Measurements from ENCODE around the gene C11orf68.

C11orf68 gene

DNA sequence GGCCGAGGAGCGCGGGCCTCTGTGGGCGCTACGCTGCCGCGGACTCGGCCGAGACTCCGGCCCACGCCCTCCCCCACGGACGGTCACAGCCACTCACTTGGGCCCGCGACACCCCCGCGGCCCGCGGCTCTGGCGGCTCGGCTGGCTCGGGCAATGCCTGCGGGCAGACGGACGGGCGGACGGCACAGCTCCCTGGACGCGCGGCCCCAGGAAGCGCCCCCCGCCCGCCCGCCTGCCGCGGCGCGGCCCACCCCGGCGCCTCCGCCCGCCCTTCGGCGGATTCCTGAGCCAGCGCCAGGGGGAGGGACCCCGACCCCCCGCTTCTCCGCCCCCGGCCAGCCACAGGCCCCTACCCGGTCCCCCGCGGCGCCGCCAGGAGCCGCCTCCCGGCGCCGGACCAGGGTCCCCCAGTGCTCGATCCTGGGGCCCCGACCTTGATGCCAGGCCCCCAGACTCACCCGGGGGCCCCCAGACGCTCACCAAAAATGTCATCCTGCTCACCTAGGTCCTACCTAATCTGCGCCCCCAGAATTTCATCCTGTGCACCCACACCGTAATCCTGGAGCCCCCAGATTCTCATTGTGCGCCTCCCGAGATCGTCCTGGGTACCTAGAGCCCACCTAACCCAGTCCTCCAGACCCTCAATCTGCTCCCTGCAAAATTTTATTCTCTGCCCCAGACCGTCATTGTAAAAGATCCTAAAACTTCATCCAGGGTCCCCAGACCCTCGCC lies 46.1 kb downstream of the C11orf68 start, which contains the start of gene EFEMP2:
Gene EFEMP2 (minus strand): TSS at position 215 of the 732 bp plus-strand sequence. CDS start 446 bp downstream, outside the sequence.
- DNase-seq (ENCODE audit: low read depth in 2 of 2): no peak

DNA sequence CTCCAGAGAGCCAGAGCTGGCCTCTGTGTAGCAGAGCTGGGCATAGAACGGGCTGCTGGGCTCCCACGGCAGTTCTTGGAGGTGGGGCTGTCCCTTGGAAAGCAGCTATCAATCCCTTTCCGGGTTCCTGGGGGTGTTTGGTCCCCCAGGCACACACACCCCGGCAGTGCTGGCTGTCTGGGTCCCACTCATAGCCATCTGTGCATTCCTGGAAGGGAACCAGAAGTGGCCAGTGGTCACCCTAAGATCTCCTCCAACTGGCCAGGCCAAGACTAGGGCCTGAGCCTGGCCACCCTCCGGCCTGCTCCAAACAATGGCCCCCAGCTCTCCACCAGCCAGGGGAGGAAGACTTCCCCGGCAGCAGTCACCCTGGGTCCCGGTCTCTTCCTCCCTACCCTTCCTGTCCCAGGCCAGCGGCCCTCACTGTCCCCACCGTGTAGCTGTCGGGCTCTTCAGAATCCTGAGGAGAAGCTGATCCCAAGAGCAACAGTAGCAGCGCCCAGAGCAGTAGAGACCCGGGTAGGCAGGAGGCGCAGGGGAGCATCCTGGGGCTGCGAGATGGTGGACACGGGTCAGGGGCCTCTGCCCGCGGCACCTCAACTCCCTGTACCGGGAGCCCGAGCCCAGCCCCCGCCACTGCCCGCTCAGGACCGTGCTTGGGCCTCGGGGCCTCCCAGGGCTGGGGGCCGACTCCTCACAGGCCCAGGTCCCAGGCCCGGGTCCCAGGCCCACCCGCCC lies 46.9 kb downstream of the C11orf68 start:
- DNase-seq (ENCODE audit: low read depth in 2 of 2): no peak

DNA sequence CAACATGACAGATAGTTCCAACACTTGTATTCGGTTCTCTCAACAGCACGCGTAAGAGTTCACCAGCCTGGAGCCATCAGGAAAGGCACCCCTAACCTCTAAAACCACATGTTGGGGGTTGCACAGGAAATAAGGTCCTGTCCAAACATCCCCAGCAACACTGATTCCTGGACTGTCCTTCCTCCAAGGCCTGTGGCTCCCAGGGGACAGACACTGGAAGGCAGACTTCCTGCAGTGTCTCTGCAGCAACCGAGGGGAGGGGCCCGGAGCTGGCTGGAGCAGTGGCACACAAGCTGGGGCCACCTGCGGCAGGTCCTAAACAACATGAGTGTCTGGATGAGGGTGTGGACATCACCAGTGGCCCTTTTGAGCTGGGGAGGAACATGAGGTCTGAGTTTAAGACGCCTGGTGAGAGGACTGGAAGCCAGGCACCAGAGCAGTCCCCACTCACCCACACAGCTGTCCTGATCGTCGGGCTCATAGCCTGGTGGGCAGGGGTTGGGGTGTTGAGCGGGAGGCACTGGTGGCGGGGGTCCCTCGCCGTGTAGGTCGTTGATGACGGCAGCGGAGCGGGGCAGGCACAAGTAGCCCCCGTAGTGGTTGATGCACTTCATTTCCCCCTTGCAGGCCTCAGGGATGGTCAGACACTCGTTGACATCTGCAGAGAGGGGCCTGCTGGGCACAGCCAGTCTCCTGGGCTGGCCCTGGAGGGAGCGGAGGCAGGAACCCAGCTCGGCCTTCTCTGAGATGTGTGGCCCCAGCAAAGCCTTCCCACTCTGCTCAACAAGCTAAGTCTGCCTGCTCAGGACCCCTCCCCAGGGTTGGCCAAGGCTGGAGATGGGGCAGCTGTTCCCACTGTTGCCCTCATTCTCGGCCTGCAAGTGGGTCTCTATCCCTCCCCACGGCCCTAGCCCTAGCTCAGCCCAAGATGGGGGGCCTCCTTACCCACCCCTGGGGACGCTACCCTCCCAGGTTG lies 47.9 kb downstream of the C11orf68 start:
- no peak for DNase-seq (ENCODE audit: low read depth in 2 of 2)

DNA sequence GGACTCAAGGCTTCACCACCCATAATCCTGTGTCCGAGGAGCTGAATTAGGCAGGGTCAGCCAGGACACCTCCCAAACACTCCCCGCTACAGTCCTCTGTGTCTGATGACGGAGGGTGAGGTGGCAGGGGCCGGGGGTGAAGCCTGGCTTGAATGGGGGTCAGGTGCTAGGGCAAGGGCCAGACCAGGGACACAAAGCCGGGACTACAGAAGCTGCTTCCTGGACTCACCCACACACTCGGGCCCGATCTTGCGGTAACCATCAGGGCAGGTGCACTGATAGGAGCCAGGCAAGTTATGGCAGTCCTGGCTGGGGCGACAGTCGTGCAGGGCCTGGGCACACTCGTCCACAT lies 48.6 kb downstream of the C11orf68 start:
- no peak for DNase-seq (ENCODE audit: low read depth in 2 of 2)

DNA sequence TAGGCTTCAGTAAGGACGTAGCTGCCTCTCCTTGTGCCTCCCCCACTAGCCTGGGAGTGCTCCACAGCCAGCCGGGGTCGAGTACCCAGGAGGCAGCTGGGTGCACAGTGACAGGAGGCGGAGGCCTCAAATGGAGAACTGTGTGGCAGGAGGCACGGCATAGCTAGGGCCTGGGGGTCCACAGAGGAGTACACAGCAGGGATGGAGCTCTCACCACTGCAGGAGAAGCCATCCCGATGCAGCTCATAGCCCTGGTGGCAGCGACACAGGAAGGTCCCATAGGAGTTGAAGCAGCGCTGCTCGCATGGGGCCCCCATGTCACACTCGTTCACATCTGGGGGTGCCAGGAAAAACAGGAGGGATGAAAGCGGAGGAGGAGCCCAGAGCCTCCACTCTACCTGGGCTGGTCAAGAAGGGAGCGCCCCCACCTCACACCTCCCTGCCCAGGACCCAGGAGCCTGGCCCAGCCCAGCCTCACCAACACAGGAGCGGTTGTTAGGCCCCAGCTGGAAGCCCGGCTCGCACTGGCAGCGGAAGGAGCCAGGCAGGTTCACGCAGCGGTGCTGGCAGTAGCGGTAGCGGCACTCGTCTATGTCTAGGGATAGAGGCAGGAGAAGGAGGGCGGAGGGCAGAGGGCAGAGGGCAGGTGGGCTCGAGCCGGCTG lies 49.1 kb downstream of the C11orf68 start:
- DNase-seq (ENCODE audit: low read depth in 2 of 2): no peak

DNA sequence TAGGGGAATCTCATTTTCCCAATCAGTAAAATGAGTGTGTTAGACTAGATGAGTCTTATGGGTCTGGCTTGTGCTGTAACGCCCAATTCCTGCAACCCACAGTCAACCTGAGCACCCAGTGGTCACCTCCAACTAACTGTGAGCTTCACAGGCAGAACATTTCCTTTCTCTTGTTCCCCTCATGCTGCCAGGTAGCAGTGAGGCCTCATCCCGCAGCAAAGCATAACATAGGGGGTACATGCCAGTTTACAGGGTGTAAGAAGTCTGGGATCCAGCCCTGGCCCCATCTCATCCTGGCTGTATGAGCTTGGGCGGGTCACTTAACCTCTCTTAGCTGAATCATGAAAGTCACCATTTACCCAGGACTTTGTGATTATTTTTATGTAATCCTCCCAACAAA lies 50.0 kb downstream of the C11orf68 start:
- no peak for DNase-seq (ENCODE audit: low read depth in 2 of 2)

DNA sequence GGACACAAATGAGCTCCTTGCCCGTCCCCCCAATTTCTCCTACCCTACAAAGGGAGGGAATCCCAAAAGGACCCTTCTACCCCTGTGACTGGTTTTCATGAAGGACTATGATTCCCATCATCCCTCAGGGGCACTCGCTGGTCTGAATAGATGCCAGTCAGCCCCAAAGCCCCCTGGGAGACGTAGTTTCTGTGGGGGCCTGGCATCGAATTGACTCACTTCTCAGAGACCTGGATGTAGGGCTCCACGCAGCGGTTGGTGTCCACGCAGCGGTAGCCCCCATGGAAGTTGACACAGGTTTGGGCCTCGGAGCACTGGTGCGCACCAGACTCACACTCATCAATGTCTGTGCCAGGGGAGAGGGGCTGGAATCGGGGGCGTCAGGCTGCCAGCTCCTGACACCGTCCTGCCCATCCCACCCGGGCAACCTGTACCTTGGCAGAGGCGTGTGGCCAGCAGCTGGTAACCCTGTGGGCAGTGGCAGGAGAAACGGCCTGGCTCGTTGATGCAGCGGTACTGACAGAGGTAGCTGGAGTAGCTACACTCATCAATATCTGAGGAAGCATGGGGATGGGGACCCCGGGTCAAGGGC lies 50.7 kb downstream of the C11orf68 start:
- no peak for DNase-seq (ENCODE audit: low read depth in 2 of 2)

DNA sequence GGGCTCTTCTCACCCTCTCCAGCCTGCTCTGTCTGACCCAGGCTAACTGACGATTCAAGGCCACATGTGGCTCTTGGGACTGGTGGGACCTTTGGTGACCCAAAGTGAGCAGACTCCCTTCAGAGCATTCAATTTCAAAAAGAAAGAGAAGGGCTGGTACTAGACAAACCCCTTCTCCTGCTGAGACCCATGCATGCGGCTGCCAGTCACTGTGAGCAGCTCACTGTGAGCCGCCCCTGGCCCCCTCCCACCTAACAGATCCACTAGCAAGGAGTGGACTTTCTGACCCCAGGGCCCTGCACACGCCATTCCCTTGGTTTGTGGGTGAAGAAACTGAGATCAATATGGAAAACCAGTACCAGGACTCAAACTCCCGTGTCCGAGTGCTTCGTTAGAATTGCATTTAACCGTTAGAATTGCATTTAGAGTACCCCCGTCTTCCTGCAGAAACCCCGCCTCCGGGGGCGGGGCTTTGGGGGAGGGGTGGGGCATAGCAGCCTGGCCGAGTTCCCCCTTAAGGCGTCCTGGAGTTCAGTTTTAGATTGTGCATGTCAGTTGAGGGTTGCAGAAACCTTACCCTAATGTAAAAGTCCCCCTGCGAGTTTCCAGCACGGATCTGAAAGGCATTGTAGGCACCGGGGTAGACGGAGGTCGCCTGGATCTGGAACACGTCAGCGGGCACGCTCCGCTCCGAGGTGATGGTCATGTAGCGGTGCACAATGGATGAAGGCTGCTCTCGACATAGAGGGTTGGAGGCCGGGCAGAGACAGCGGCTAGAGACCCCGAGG lies 51.4 kb downstream of the C11orf68 start:
- no peak for DNase-seq (ENCODE audit: low read depth in 2 of 2)

Data from stimulated activated CD8-positive, alpha-beta memory T cell treated with anti-CD3 and anti-CD28 coated beads, Interleukin-7, amount 100 ng/mL, for 4 hours (primary cell).